WTC11 (cell line): ENCODE data around the gene OTUB1.

ENCODE experiments used
- CTCF ChIP-seq: fragments of 200-600 bp; IDR thresholded peaks from 2 replicates; pipeline ENCODE4 v1.8.0; 2022; ENCODE audit warnings: antibody characterized with exemption
- MXD4 ChIP-seq: fragments of 250-450 bp; sonication (Bioruptor Pico); IDR thresholded peaks from 2 replicates; pipeline ENCODE4 v1.8.0; 2021; ENCODE audit warnings: mild to moderate bottlenecking, moderate library complexity, borderline replicate concordance
- MYBL2 ChIP-seq: sonication (generic); formaldehyde crosslinking; IDR thresholded peaks from 2 replicates; pipeline ENCODE4 v1.8.1; 2023; ENCODE audit warnings: mild to moderate bottlenecking, moderate library complexity, missing genetic modification reagents

- TF ChIP-seq CTCF (no peak), MXD4 (CRISPR knock-in tag) (no peak), MYBL2 (CRISPR knock-in tag) (no peak)
Measured at GRCh38 chr11:63938479-63939396, 47.5 kb upstream of the OTUB1 start, which contains the start of gene NAA40.
